Motor neuron (in vitro differentiated cells): ENCODE results near the gene SMIM44. TPM values are rescaled to one million over a fixed set of nuclear protein-coding genes. Genes with fewer than 3 reads are reported as not detected.

Experiments
- ATAC-seq, 8 experiments: fragments of 200-7000 bp; cut with Tn5 transposase; replicated peaks in 6 of 8; 2 replicates each; pipeline ENCODE4 v1.8.0; 2021; ENCODE audit warnings: mild to moderate bottlenecking in 8 of 8, moderate library complexity in 8 of 8
- H3K27ac ChIP-seq, 2 donors: fragments of 250-450 bp; sonication (Bioruptor Pico); 2 replicates each; pipeline ENCODE4 v1.9.0; 2021; ENCODE audit warnings: antibody characterized with exemption in 2 of 2, mild to moderate bottlenecking in 2 of 2, moderate library complexity in 1 of 2
- H3K4me1 ChIP-seq, 2 donors: fragments of 250-450 bp; sonication (Bioruptor Pico); replicated peaks in 1 of 2; 2 replicates each; pipeline ENCODE4 v1.6.1; 2021; ENCODE audit warnings: antibody characterized with exemption in 2 of 2, mild to moderate bottlenecking in 2 of 2, moderate library complexity in 1 of 2
- H3K4me3 ChIP-seq, 5 donors: fragments of 250-450 bp; sonication (Bioruptor Pico); 2 replicates each; pipeline ENCODE4 v1.9.0; 2021; ENCODE audit warnings: antibody characterized with exemption in 5 of 5, mild to moderate bottlenecking in 5 of 5, moderate library complexity in 4 of 5
- WGBS, 10 experiments: fragments of 450-650 bp; shearing (Covaris generic); methylation state at CpG; one replicate each; pipeline ENCODE4 v1.0.0; 2022; 5-methylcytosine and 5-hydroxymethylcytosine counted together
- in situ Hi-C, 9 experiments: fragments of 400-800 bp; cut with MboI; loops; one replicate each; pipeline ENCODE4 v1.15.0; 2021; ENCODE audit warnings: low sequenced_read_pairs in 9 of 9, low pct_unique_long_range_greater_than_20kb in 2 of 9; ENCODE audit not compliant: unreplicated experiment in 9 of 9
- total RNA-seq, 8 experiments: library from RNA; unstranded; fragments of 300-600 nt; gene quantifications; 2 replicates each; pipeline versions ENCODE4 v1.2.3 to v1.2.4, GENCODE V29; 2022

The SMIM44 gene
- total RNA-seq, 8 experiments from 2014 or later, result not detected

DNA sequence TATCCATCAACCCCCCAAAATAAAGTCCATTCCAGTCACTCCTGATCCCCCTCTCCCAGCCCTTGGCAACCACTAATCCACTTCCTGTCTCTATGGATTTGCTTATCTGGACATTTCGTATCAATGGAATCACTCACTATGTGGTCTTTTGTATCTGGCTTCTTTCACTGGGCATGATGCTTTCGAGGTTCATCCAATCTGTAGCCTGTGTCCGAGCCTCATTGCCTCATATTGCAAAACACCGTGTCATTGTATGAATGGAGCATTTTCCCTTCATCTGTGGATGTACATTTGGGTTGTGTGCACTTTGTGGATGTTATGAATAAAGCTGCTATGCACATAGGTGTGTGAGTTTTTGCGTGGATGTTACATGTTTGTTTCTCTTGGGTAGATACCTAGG, 21.5 kb upstream of the SMIM44 start:
- WGBS, 10 experiments, result 50 to 100% (median 98%) methylated on average over 1 to 5 of the region's 5 CpGs; no CpG with 5 or more reads in 2 of the 10 experiments
- ATAC-seq, result no peak
- no peak overlapping the region for H3K4me3 ChIP-seq

GRCh38 chr19:3503036-3503572, 19.9 kb upstream of the SMIM44 start:
- 61 to 94% (median 83%) methylated on average over 2 to 9 of the region's 13 CpGs; no CpG with 5 or more reads in 2 of the 10 experiments for WGBS, 10 experiments
- Histone ChIP-seq H3K4me3 (no peak overlapping the region), H3K27ac (no peak overlapping the region), H3K4me1 (peaks cover 16 to 20% of the 10 kb centered on the region in 2 donors)
- ATAC-seq, result no peak
- in situ Hi-C loops, result no loop called here

More for the DNA sequence above, 21.5 kb upstream of the SMIM44 start:
- in situ Hi-C loops, result no loop called here
- no peak overlapping the region for H3K27ac ChIP-seq
- H3K4me1 ChIP-seq, result peaks cover 14 to 21% of the 10 kb centered on the region in 2 donors

- in situ Hi-C loops, result no loop called here
- WGBS, 10 experiments, result 80 to 100% (median 100%) methylated on average over 1 to 2 of the region's 3 CpGs; no CpG with 5 or more reads in 4 of the 10 experiments
- H3K4me1 ChIP-seq, result peaks cover 10 to 11% of the 10 kb centered on the region in 2 donors
- no peak overlapping the region for H3K4me3 ChIP-seq
- no peak overlapping the region for H3K27ac ChIP-seq
- ATAC-seq, result no peak
These were observed 18.5 kb upstream of the SMIM44 start for GRCh38 chr19:3501780-3502179.

GRCh38 chr19:3500429-3501101, 17.3 kb upstream of the SMIM44 start, which contains the start of gene DOHH:
Gene DOHH (minus strand): TSS chr19:3500674. CDS start chr19:3496814, 3,860 bp downstream.
- 0 to 4% (median 0%) methylated on average over 2 to 25 of the region's 52 CpGs; no CpG with 5 or more reads in 5 of the 10 experiments for WGBS, 10 experiments
- peak within 1 kb of the TSS; percentile 99 to 100 for H3K27ac ChIP-seq
- in situ Hi-C loops, result no loop called here
- H3K4me3 ChIP-seq, result peak within 1 kb of the TSS; percentile 68 to 100 (median 81)
- H3K4me1 ChIP-seq, result peaks cover 8 to 10% of the 10 kb centered on the region in 2 donors
- peak; percentile 90 to 96 (median 92) for ATAC-seq

GRCh38 chr19:3499738-3500428, 16.6 kb upstream of the SMIM44 start:
- 0 to 41% (median 20%) methylated on average over 1 to 15 of the region's 18 CpGs; no CpG with 5 or more reads in 1 of the 10 experiments for WGBS, 10 experiments
- in situ Hi-C loops, result loop anchor here in 2 of 9 experiments (25.0 kb wide), 2 partner anchors 163 to 188 kb away; no protein-coding TSS in a partner anchor
- peak overlapping the region; percentile 68 to 100 (median 81) for H3K4me3 ChIP-seq
- H3K27ac ChIP-seq, result peak overlapping the region; percentile 99 to 100
- peak in 4 of 8 experiments; percentile 7 to 14 (median 10) for ATAC-seq
- peaks cover 3 to 5% of the 10 kb centered on the region in 2 donors for H3K4me1 ChIP-seq

- Histone ChIP-seq H3K4me1 (peaks cover 3 to 5% of the 10 kb centered on the region in 2 donors), H3K4me3 (no peak overlapping the region), H3K27ac (no peak overlapping the region)
- in situ Hi-C loops, result loop anchor here in 2 of 9 experiments (25.0 kb wide), 2 partner anchors 161 to 186 kb away; no protein-coding TSS in a partner anchor
- WGBS, 10 experiments, result 20 to 100% (median 100%) methylated on average over 1 to 5 of the region's 5 CpGs; no CpG with 5 or more reads in 2 of the 10 experiments
- ATAC-seq, result no peak
These were observed 14.7 kb upstream of the SMIM44 start for GRCh38 chr19:3497757-3498520.

DNA sequence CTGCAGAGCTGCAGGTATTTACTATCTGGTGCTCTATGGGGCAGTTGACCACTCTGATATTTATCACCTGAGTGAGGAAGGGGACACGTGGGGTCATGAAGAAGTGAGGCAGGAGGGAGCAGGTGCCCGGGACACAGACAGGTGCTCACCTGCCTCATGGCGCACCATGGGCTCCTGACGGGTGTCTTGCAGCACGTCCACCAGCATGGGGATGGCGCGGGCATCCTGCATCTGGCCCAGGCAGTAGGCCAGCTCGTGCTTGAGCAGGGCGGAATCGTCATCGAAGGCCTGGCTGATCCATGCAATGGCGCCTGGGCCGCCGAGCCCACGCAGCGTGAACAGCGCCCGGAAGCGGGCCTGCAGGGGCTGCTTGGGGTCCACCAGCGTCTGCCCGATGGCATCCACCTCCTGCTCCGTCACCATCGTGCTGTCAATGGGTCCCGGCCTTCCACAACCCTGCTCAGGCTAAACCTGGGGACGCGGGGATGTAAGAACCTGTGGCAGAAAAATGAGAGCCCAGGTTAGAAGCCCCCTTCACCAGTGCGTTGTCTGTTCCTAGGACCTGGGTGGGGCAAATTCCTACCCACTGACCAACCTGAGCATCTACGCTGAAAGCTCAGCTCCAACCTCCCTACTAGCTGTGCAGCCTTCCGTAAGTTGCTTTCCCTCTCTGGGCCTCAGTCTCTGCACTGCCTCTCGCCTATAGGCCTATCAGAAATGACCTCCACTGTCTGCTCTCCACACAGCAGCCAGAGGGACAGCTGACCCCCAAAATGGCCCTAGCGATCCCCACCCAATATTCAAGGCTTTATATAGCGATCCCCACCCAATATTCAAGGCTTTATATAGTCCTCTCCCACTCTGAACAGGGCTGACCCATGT, 13.4 kb upstream of the SMIM44 start:
- Histone ChIP-seq H3K27ac (no peak overlapping the region), H3K4me3 (no peak overlapping the region), H3K4me1 (peaks cover 3 to 5% of the 10 kb centered on the region in 2 donors)
- WGBS, 10 experiments, result 40 to 100% (median 100%) methylated on average over 1 to 11 of the region's 32 CpGs; no CpG with 5 or more reads in 3 of the 10 experiments
- ATAC-seq, result peak in 1 of 8 experiments; percentile 6
- in situ Hi-C loops, result loop anchor here in 2 of 9 experiments (25.0 kb wide), 2 partner anchors 159 to 184 kb away; no protein-coding TSS in a partner anchor

- in situ Hi-C loops, result loop anchor here in 2 of 9 experiments (25.0 kb wide), 2 partner anchors 157 to 182 kb away; no protein-coding TSS in a partner anchor
- no peak overlapping the region for H3K27ac ChIP-seq
- no peak overlapping the region for H3K4me3 ChIP-seq
- peaks cover under 1 to 3% of the 10 kb centered on the region in 2 donors for H3K4me1 ChIP-seq
- peak in 1 of 8 experiments; percentile 3 for ATAC-seq
- 80 to 100% (median 94%) methylated on average over 1 to 9 of the region's 18 CpGs; no CpG with 5 or more reads in 2 of the 10 experiments for WGBS, 10 experiments
These were observed 11.3 kb upstream of the SMIM44 start for GRCh38 chr19:3494559-3494958.

DNA sequence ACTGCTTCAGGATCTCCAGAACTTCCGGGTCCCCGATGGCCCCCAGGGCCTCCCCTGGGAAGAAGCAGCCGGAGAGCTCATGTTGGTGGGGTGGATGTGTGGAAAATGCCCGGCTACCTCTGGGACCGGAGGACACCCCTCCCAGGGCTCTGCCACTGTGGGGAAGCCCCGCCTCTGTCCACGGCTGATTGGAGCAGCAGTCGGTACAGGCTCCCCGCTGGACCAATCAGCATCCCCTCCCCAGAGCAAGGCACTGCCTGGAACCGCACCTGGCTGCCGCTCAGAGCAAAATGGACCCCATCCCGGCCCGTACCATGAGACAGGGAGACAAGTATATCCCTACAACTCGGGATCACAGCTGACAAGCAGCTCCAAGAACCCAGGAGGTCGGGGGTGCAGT, 10.8 kb upstream of the SMIM44 start:
- no peak overlapping the region for H3K4me3 ChIP-seq
- in situ Hi-C loops, result loop anchor here in 2 of 9 experiments (25.0 kb wide), 2 partner anchors 157 to 182 kb away; no protein-coding TSS in a partner anchor
- H3K4me1 ChIP-seq, result no peaks in the 10 kb centered on the region
- ATAC-seq, result peak; percentile 24 to 88 (median 57)
- no peak overlapping the region for H3K27ac ChIP-seq
- WGBS, 10 experiments, result 20 to 100% (median 67%) methylated on average over 1 to 2 of the region's 15 CpGs; no CpG with 5 or more reads in 6 of the 10 experiments

DNA sequence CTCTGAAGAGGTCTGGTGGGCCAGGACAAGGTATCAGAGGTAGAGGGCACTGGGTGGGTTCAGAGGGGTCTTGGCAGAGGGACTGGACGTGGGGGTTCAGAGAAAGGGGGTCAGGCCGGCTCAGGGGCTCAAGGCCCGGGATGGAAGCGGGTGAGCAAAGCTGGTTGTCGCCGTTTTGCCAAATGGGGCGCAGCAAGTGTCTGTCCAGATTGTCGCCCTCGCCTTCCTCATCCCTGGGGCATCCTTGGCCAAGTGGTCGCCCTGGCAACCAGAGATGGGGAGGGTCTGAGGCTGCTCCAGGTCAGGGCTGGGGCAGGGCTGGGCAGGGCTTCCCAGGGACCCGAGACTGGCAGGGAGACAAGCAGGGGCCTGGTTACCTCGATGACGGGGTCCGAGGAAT, 10.4 kb upstream of the SMIM44 start:
- in situ Hi-C loops, result loop anchor here in 2 of 9 experiments (25.0 kb wide), 2 partner anchors 156 to 181 kb away; no protein-coding TSS in a partner anchor
- 93% methylated on average over 4 of the region's 14 CpGs; no CpG with 5 or more reads in 9 of the 10 experiments for WGBS, 10 experiments
- peak in 4 of 8 experiments; percentile 6 to 18 (median 8) for ATAC-seq

GRCh38 chr19:3492919-3493318, 9.7 kb upstream of the SMIM44 start:
- Histone ChIP-seq H3K27ac (no peak overlapping the region), H3K4me1 (no peaks in the 10 kb centered on the region), H3K4me3 (no peak overlapping the region)
- in situ Hi-C loops, result loop anchor here in 2 of 9 experiments (25.0 kb wide), 2 partner anchors 156 to 181 kb away; no protein-coding TSS in a partner anchor
- 80 to 100% (median 95%) methylated on average over 1 to 9 of the region's 16 CpGs; no CpG with 5 or more reads in 4 of the 10 experiments for WGBS, 10 experiments
- ATAC-seq, result no peak

More for the DNA sequence above, 10.4 kb upstream of the SMIM44 start:
- Histone ChIP-seq H3K4me1 (no peaks in the 10 kb centered on the region), H3K27ac (no peak overlapping the region), H3K4me3 (no peak overlapping the region)
